Natural killer cell (primary cell): Measurements from ENCODE around the gene EMILIN1. TPM values are rescaled to one million over a fixed set of nuclear protein-coding genes. Genes with fewer than 3 reads are reported as not detected.

Source experiments
- ATAC-seq, 3 donors: fragments of 150-1000 bp in 2 of 3; fragments of 200-7000 bp in 1 of 3; cut with Tn5 transposase; 1 replicate in 1 of 3; 2 replicates in 2 of 3; pipeline ENCODE4 v1.10.0; 2021; ENCODE audit warnings: mild to moderate bottlenecking in 2 of 3, moderate library complexity in 2 of 3
- DNase-seq, 2 donors: peaks; one replicate each; pipeline versions ENCODE4 v3.0.0 to v3.0.0-alpha.2; 2013 to 2021; ENCODE audit warnings: mixed read lengths in 1 of 2
- H3K27ac ChIP-seq: one replicate; pipeline ENCODE4 v1.5.1; 2013; ENCODE audit warnings: mild to moderate bottlenecking, low read length
- H3K27me3 ChIP-seq: one replicate; pipeline ENCODE4 v1.6.1; 2013; ENCODE audit warnings: low read length; ENCODE audit not compliant: control insufficient read depth, insufficient read depth
- H3K36me3 ChIP-seq: one replicate; pipeline ENCODE4 v1.6.1; 2013; ENCODE audit warnings: low read length; ENCODE audit not compliant: control insufficient read depth, insufficient read depth
- H3K4me1 ChIP-seq: one replicate; pipeline ENCODE4 v1.6.1; 2013; ENCODE audit warnings: low read length; ENCODE audit not compliant: control insufficient read depth, insufficient read depth
- H3K4me3 ChIP-seq: one replicate; pipeline ENCODE4 v1.5.1; 2013; ENCODE audit warnings: low read length
- H3K9me3 ChIP-seq: one replicate; pipeline ENCODE4 v1.6.1; 2013; ENCODE audit warnings: low read length; ENCODE audit not compliant: control insufficient read depth, insufficient read depth
- H3K27ac Mint-ChIP-seq, 2 donors: one replicate each; pipeline ENCODE4 v1.8.0; 2022; ENCODE audit warnings: mild to moderate bottlenecking in 2 of 2, mixed read lengths in 2 of 2, moderate library complexity in 1 of 2
- H3K27me3 Mint-ChIP-seq, 2 donors: one replicate each; pipeline ENCODE4 v1.8.0; 2022; ENCODE audit warnings: low read depth in 2 of 2, mixed read lengths in 2 of 2
- H3K36me3 Mint-ChIP-seq: one replicate; pipeline ENCODE4 v1.8.0; 2022; ENCODE audit warnings: mixed read lengths
- H3K4me1 Mint-ChIP-seq, 2 donors: one replicate each; pipeline ENCODE4 v1.8.0; 2022; ENCODE audit warnings: mixed read lengths in 2 of 2
- H3K4me3 Mint-ChIP-seq: one replicate; pipeline ENCODE4 v1.8.0; 2022; ENCODE audit warnings: mild to moderate bottlenecking, moderate library complexity, mixed read lengths
- H3K9me3 Mint-ChIP-seq, 2 donors: one replicate each; pipeline ENCODE4 v1.8.0; 2022; ENCODE audit warnings: mixed read lengths in 2 of 2
- WGBS: methylation state at CpG from one replicate; pipeline ENCODE4 v1.1.7; 2013; ENCODE audit warnings: missing lambda C conversion rate; ENCODE audit not compliant: insufficient coverage; 5-methylcytosine and 5-hydroxymethylcytosine counted together
- intact Hi-C: fragments of 100-400 bp; cut with micrococcal nuclease; formaldehyde crosslinking; loops from one replicate; pipeline ENCODE4 v1.14.2; 2022
- total RNA-seq, 4 donors: library from RNA; stranded (reverse); fragments of 120-200 nt in 1 of 4; gene quantifications; one replicate each; pipeline versions ENCODE4 v1.2.3 to v1.2.4, GENCODE V29; 2013 to 2022
- TF ChIP-seq, protein P1 (sequence below): fragments of 200-600 bp; IDR thresholded peaks from one replicate; pipeline ENCODE4 v1.8.0; 2022; ENCODE audit warnings: antibody characterized with exemption

EMILIN1 gene
- total RNA-seq, 3 donors from 2014 or later (not counting 1 experiment from before 2014, with no cell fraction given), result 0.31 to 0.78 (median 0.41) TPM

- intact Hi-C loops, result no loop called here
- Mint-ChIP-seq H3K36me3 (no peaks in the 10 kb centered on the region), H3K27ac (peak overlapping the region in 1 of 2 donors; percentile 74), H3K4me1 (peaks cover 12 to 28% of the 10 kb centered on the region in 2 donors), H3K4me3 (no peak overlapping the region), H3K9me3 (no peaks in the 10 kb centered on the region), H3K27me3 (no peaks in the 10 kb centered on the region)
- ATAC-seq (no peak), DNase-seq (no peak)
- Histone ChIP-seq H3K4me3 (no peak overlapping the region), H3K4me1 (peaks cover 18% of the 10 kb centered on the region), H3K9me3 (no peaks in the 10 kb centered on the region), H3K27me3 (no peaks in the 10 kb centered on the region), H3K27ac (no peak overlapping the region), H3K36me3 (peaks cover 29% of the 10 kb centered on the region)
- TF ChIP-seq, protein P1, sequence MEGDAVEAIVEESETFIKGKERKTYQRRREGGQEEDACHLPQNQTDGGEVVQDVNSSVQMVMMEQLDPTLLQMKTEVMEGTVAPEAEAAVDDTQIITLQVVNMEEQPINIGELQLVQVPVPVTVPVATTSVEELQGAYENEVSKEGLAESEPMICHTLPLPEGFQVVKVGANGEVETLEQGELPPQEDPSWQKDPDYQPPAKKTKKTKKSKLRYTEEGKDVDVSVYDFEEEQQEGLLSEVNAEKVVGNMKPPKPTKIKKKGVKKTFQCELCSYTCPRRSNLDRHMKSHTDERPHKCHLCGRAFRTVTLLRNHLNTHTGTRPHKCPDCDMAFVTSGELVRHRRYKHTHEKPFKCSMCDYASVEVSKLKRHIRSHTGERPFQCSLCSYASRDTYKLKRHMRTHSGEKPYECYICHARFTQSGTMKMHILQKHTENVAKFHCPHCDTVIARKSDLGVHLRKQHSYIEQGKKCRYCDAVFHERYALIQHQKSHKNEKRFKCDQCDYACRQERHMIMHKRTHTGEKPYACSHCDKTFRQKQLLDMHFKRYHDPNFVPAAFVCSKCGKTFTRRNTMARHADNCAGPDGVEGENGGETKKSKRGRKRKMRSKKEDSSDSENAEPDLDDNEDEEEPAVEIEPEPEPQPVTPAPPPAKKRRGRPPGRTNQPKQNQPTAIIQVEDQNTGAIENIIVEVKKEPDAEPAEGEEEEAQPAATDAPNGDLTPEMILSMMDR, result no peak
- WGBS, result 94% methylated on average over 9 of the region's 11 CpGs
Measured at GRCh38 chr2:27128668-27129571, 50.5 kb downstream of the EMILIN1 start.

DNA sequence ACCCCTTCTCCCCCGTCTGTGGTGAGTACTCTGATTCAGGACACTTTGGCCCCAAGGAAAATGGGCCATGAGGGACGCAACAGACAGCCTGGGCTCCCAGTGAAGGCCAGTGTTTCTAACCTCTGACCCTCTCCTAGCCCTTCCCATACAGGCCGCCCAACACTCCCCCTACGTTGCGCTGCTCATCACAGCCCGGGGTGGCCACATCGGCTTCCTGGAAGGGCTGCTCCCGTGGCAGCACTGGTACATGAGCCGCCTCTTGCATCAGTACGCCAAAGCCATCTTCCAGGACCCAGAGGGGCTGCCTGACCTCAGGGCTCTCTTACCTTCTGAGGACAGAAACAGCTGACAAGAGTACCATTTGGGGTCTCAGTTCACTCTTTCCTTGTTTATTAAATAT, 52.0 kb downstream of the EMILIN1 start:
- H3K4me1 ChIP-seq, result peaks cover 24% of the 10 kb centered on the region
- no peaks in the 10 kb centered on the region for H3K27me3 Mint-ChIP-seq
- no peak overlapping the region for H3K4me3 ChIP-seq
- peaks cover 29% of the 10 kb centered on the region for H3K36me3 ChIP-seq
- ATAC-seq (no peak), DNase-seq (peak in 1 of 2 donors; percentile 1)
- H3K4me1 Mint-ChIP-seq, result peaks cover 18 to 34% of the 10 kb centered on the region in 2 donors
- WGBS, result 90% methylated on average over 10 of the region's 10 CpGs
- H3K27me3 ChIP-seq, result no peaks in the 10 kb centered on the region
- intact Hi-C loops, result loop anchor here (5.0 to 10.0 kb wide), 2 partner anchors 46 to 78 kb away; partner anchors contain the start of genes AGBL5 and KHK
- no peak overlapping the region for H3K4me3 Mint-ChIP-seq
- no peaks in the 10 kb centered on the region for H3K9me3 Mint-ChIP-seq
- H3K36me3 Mint-ChIP-seq, result no peaks in the 10 kb centered on the region
- H3K27ac ChIP-seq, result no peak overlapping the region
- TF ChIP-seq, protein P1, result no peak
- no peaks in the 10 kb centered on the region for H3K9me3 ChIP-seq
- peak overlapping the region in 1 of 2 donors; percentile 74 for H3K27ac Mint-ChIP-seq

DNA sequence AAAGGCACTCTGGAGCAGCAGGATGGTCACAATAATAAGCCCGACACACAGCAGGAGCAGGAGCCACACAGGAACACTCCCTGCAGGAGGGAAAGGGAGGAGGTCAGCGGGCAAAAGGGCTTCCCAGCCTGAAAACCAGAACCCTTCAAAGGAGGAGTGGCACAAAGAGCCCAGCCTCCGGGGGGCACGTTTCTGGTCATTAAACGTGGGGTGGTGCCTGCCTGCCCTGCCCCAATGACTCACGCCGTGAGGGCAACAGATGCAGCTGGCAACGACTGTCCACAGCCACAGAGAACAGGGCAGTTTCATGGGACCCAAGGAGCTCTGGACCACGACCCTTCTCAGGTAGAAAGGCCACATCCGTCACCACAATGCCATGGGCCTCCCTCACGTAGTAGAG, 53.0 kb downstream of the EMILIN1 start:
- Histone ChIP-seq H3K27me3 (no peaks in the 10 kb centered on the region), H3K4me3 (no peak overlapping the region), H3K36me3 (peaks cover 29% of the 10 kb centered on the region), H3K27ac (no peak overlapping the region), H3K9me3 (no peaks in the 10 kb centered on the region), H3K4me1 (peaks cover 24% of the 10 kb centered on the region)
- Mint-ChIP-seq H3K4me3 (no peak overlapping the region), H3K4me1 (peaks cover 18 to 34% of the 10 kb centered on the region in 2 donors), H3K36me3 (no peaks in the 10 kb centered on the region), H3K9me3 (no peaks in the 10 kb centered on the region), H3K27ac (no peak overlapping the region), H3K27me3 (no peaks in the 10 kb centered on the region)
- peak in 1 of 2 donors; percentile 1 for DNase-seq
- 95% methylated on average over 11 of the region's 11 CpGs for WGBS
- TF ChIP-seq, protein P1, result no peak
- intact Hi-C loops, result loop anchor here (5.0 to 10.0 kb wide), 2 partner anchors 47 to 79 kb away; partner anchors contain the start of genes AGBL5 and KHK
- ATAC-seq, result no peak
